Pancreas (tissue), 10 donors: ENCODE results near the gene DNM3. TPM values are rescaled to one million over a fixed set of nuclear protein-coding genes. Genes with fewer than 3 reads are reported as not detected.

Experiments
- ATAC-seq, 4 donors: fragments of 200-7000 bp; cut with Tn5 transposase; one replicate each; pipeline versions ENCODE4 v1.8.0 to v1.9.1; 2020; ENCODE audit warnings: mild to moderate bottlenecking in 4 of 4, moderate library complexity in 4 of 4
- DNase-seq, 6 donors: peaks; one replicate each; pipeline ENCODE4 v3.0.0-alpha.2; 2020
- FAIRE-seq: peaks from 2 replicates; lab custom pipeline; 2012; peaks lifted over from hg19 to GRCh38; lab: Jason Lieb, UNC
- H3K27ac ChIP-seq, 4 donors: fragments of 200-600 bp; sonication (generic); 1 replicate in 3 of 4; 2 replicates in 1 of 4; pipeline versions ENCODE4 v1.5.0 to v1.8.0; 2020
- H3K27me3 ChIP-seq, 4 donors: fragments of 200-600 bp; one replicate each; pipeline ENCODE4 v1.8.0; 2021
- H3K36me3 ChIP-seq, 3 donors: fragments of 200-600 bp; sonication (generic) in 1 of 3; one replicate each; pipeline versions ENCODE4 v1.5.0 to v1.8.0; 2020 to 2021
- H3K4me1 ChIP-seq, 3 donors: fragments of 200-600 bp; one replicate each; pipeline ENCODE4 v1.8.0; 2021
- H3K4me3 ChIP-seq, 4 donors: fragments of 200-600 bp; sonication (generic) in 2 of 4; one replicate each; pipeline versions ENCODE4 v1.5.0 to v1.8.0; 2020 to 2021
- H3K9me3 ChIP-seq, 4 donors: fragments of 200-600 bp; one replicate each; pipeline ENCODE4 v1.8.0; 2021
- CTCF ChIP-seq, 4 donors: fragments of 200-600 bp; sonication (generic) in 3 of 4; IDR thresholded peaks; one replicate each; pipeline versions ENCODE4 v1.5.0 to v1.8.0; 2021; ENCODE audit warnings: antibody characterized with exemption in 4 of 4
- WGBS, 2 donors: extraction: QIAGEN DNeasy Blood & Tissue Kit; methylation state at CpG; one replicate each; pipeline ENCODE4 v1.1.7; 2013; 5-methylcytosine and 5-hydroxymethylcytosine counted together
- intact Hi-C, 3 donors: fragments of 100-400 bp; cut with DNase I; formaldehyde crosslinking; loops; one replicate each; pipeline versions ENCODE4 v1.11.1 to v1.14.2; 2022
- polyA plus RNA-seq, 2 donors: library from polyadenylated mRNA; stranded (reverse); fragments of 200-250 nt; gene quantifications; one replicate each; pipeline ENCODE4 v1.2.3, GENCODE V29; 2013
- total RNA-seq, 6 donors: library from RNA; stranded (reverse); fragmentation: NEBNext Ultra II Directional in 4 of 6; extraction: Animal tissue kit (Norgen Biotek cat#: 25700) in 4 of 6; gene quantifications; one replicate each; pipeline versions ENCODE4 v1.2.1 to v1.2.4, GENCODE V29; 2021 to 2023
- donor health status: healthy with polysubstance abuse.
- donor health status: DM: no; HTN: no; CAD: no; lungs with moderate emphysema.
- donor health status: DM: no; HTN: no; CAD: no.
- donor health status: control.
- donor health status: control.
- donor health status: Bipolar disorder and iron deficiency.
- donor health status: DM: yes; HTN: yes; CAD: no.
- donor health status: DM: no; HTN: no; CAD: no.
- donor health status: DM: no; HTN: no; CAD: no.
- donor health status: DM: yes; HTN: yes; CAD: no.

Gene DNM3
- total and polyA plus RNA-seq, 8 donors: 0.40 to 1.3 (median 0.78) TPM

GRCh38 chr1:172125250-172125649 lies 284.0 kb downstream of the DNM3 start:
- intact Hi-C loops: no loop called here
- Histone ChIP-seq H3K9me3 (no peaks in the 10 kb centered on the region), H3K27me3 (no peaks in the 10 kb centered on the region), H3K4me3 (no peak overlapping the region), H3K27ac (no peak overlapping the region), H3K36me3 (no peaks in the 10 kb centered on the region), H3K4me1 (no peaks in the 10 kb centered on the region)
- FAIRE-seq: no peak
- 35 to 37% methylated on average over 2 of the region's 2 CpGs for WGBS, 2 donors
- no peak for TF ChIP-seq CTCF (IDR thresholded peaks at IDR 0.05)
- no peak for DNase-seq
- ATAC-seq: no peak

- ATAC-seq: no peak
- no peaks in the 10 kb centered on the region for H3K36me3 ChIP-seq
- DNase-seq: no peak
- no peaks in the 10 kb centered on the region for H3K27me3 ChIP-seq
- no peak for TF ChIP-seq CTCF (IDR thresholded peaks at IDR 0.05)
- no peak overlapping the region for H3K27ac ChIP-seq
- intact Hi-C loops: no loop called here
- no peak overlapping the region for H3K4me3 ChIP-seq
- no peak for FAIRE-seq
- H3K9me3 ChIP-seq: no peaks in the 10 kb centered on the region
- H3K4me1 ChIP-seq: no peaks in the 10 kb centered on the region
These were observed 284.6 kb downstream of the DNM3 start for GRCh38 chr1:172125812-172126430.

- H3K4me3 ChIP-seq: no peak overlapping the region
- H3K36me3 ChIP-seq: no peaks in the 10 kb centered on the region
- no peaks in the 10 kb centered on the region for H3K27me3 ChIP-seq
- intact Hi-C loops: no loop called here
- no peak overlapping the region for H3K27ac ChIP-seq
- no peak for ATAC-seq
- no peak for DNase-seq
- no peak for TF ChIP-seq CTCF (IDR thresholded peaks at IDR 0.05)
- WGBS, 2 donors: 79 to 81% methylated on average over 1 of the region's 1 CpG
- FAIRE-seq: no peak
- no peaks in the 10 kb centered on the region for H3K4me1 ChIP-seq
- H3K9me3 ChIP-seq: no peaks in the 10 kb centered on the region
These were observed 291.5 kb downstream of the DNM3 start for GRCh38 chr1:172132836-172133235.

- FAIRE-seq (no peak), DNase-seq (no peak), ATAC-seq (no peak)
- no peaks in the 10 kb centered on the region for H3K4me1 ChIP-seq
- intact Hi-C loops: no loop called here
- no peaks in the 10 kb centered on the region for H3K36me3 ChIP-seq
- WGBS, 2 donors: 96 to 97% methylated on average over 2 of the region's 2 CpGs
- H3K9me3 ChIP-seq: no peaks in the 10 kb centered on the region
- H3K4me3 ChIP-seq: no peak overlapping the region
- no peak overlapping the region for H3K27ac ChIP-seq
- no peak for TF ChIP-seq CTCF (IDR thresholded peaks at IDR 0.05)
- H3K27me3 ChIP-seq: no peaks in the 10 kb centered on the region
These were observed 292.9 kb downstream of the DNM3 start for GRCh38 chr1:172134087-172134731.

- intact Hi-C loops: no loop called here
- Histone ChIP-seq H3K27me3 (no peaks in the 10 kb centered on the region), H3K4me1 (no peaks in the 10 kb centered on the region), H3K4me3 (no peak overlapping the region), H3K9me3 (no peaks in the 10 kb centered on the region), H3K36me3 (no peaks in the 10 kb centered on the region), H3K27ac (no peak overlapping the region)
- TF ChIP-seq CTCF (IDR thresholded peaks at IDR 0.05): peak in 3 of 4 donors; percentile 7 to 27 (median 18)
- WGBS, 2 donors: 65 to 68% methylated on average over 2 of the region's 2 CpGs
- FAIRE-seq (peak; percentile 85), ATAC-seq (peak in 1 of 4 donors; percentile 36), DNase-seq (no peak)
These were observed 293.9 kb downstream of the DNM3 start for GRCh38 chr1:172135076-172135672.
